Measurements from ENCODE around the gene PABPC1L2B.
"Not testable (repeated sequence)": the region's sequence is repeated elsewhere in the genome, so short reads cannot be mapped to it uniquely, and the experiment has no call there.

The PABPC1L2B gene

GRCh38 chrX:73002733-73003132 is at the start of gene PABPC1L2B:
PABPC1L2B (plus strand) TSS chrX:73002939; CDS start chrX:73003643, 704 bp downstream.
- not testable (repeated sequence) for H3K4me1 ChIP-seq (ENCODE audit: control insufficient read depth, low read depth, low read length); H3K4me3 ChIP-seq (ENCODE audit: low read length); H3K9ac ChIP-seq (ENCODE audit: low read length); H3K9me3 ChIP-seq (ENCODE audit: control insufficient read depth, low read depth, low read length); H3K27ac ChIP-seq (ENCODE audit: low read length); H3K36me3 ChIP-seq (ENCODE audit: control insufficient read depth, low read depth, low read length)
- H3K27me3 ChIP-seq (ENCODE audit: control insufficient read depth, insufficient read depth, low read length) = peaks cover 21% of the 10 kb centered on the region

- H3K4me3 ChIP-seq (ENCODE audit: low read length); H3K27me3 ChIP-seq (ENCODE audit: control insufficient read depth, insufficient read depth, low read length); H3K4me1 ChIP-seq (ENCODE audit: control insufficient read depth, low read depth, low read length); H3K36me3 ChIP-seq (ENCODE audit: control insufficient read depth, low read depth, low read length); H3K9ac ChIP-seq (ENCODE audit: low read length); H3K27ac ChIP-seq (ENCODE audit: low read length); H3K9me3 ChIP-seq (ENCODE audit: control insufficient read depth, low read depth, low read length): not testable (repeated sequence)
These were observed 42.8 kb upstream of the PABPC1L2B start for GRCh38 chrX:72959971-72960370.

- H3K4me1 ChIP-seq (ENCODE audit: control insufficient read depth, low read depth, low read length); H3K9ac ChIP-seq (ENCODE audit: low read length); H3K4me3 ChIP-seq (ENCODE audit: low read length); H3K9me3 ChIP-seq (ENCODE audit: control insufficient read depth, low read depth, low read length); H3K27me3 ChIP-seq (ENCODE audit: control insufficient read depth, insufficient read depth, low read length); H3K36me3 ChIP-seq (ENCODE audit: control insufficient read depth, low read depth, low read length); H3K27ac ChIP-seq (ENCODE audit: low read length): not testable (repeated sequence)
These were observed 30.9 kb upstream of the PABPC1L2B start for GRCh38 chrX:72971859-72972258.

- H3K9me3 ChIP-seq (ENCODE audit: control insufficient read depth, low read depth, low read length); H3K27ac ChIP-seq (ENCODE audit: low read length); H3K9ac ChIP-seq (ENCODE audit: low read length); H3K4me1 ChIP-seq (ENCODE audit: control insufficient read depth, low read depth, low read length); H3K27me3 ChIP-seq (ENCODE audit: control insufficient read depth, insufficient read depth, low read length); H3K36me3 ChIP-seq (ENCODE audit: control insufficient read depth, low read depth, low read length); H3K4me3 ChIP-seq (ENCODE audit: low read length): not testable (repeated sequence)
These were observed 27.9 kb upstream of the PABPC1L2B start for GRCh38 chrX:72974885-72975284.

GRCh38 chrX:72980894-72981469 is 21.8 kb upstream of the PABPC1L2B start:
- H3K4me3 ChIP-seq (ENCODE audit: low read length); H3K9me3 ChIP-seq (ENCODE audit: control insufficient read depth, low read depth, low read length); H3K9ac ChIP-seq (ENCODE audit: low read length); H3K27ac ChIP-seq (ENCODE audit: low read length); H3K36me3 ChIP-seq (ENCODE audit: control insufficient read depth, low read depth, low read length); H3K27me3 ChIP-seq (ENCODE audit: control insufficient read depth, insufficient read depth, low read length); H3K4me1 ChIP-seq (ENCODE audit: control insufficient read depth, low read depth, low read length): not testable (repeated sequence)

- H3K36me3 ChIP-seq (ENCODE audit: control insufficient read depth, low read depth, low read length); H3K4me1 ChIP-seq (ENCODE audit: control insufficient read depth, low read depth, low read length); H3K4me3 ChIP-seq (ENCODE audit: low read length); H3K9me3 ChIP-seq (ENCODE audit: control insufficient read depth, low read depth, low read length); H3K9ac ChIP-seq (ENCODE audit: low read length); H3K27ac ChIP-seq (ENCODE audit: low read length): not testable (repeated sequence)
- peaks cover 21% of the 10 kb centered on the region for H3K27me3 ChIP-seq (ENCODE audit: control insufficient read depth, insufficient read depth, low read length)
These were observed 1.3 kb downstream of the PABPC1L2B start for GRCh38 chrX:73004032-73004431.

GRCh38 chrX:73021361-73022092 is 18.8 kb downstream of the PABPC1L2B start:
- peaks cover 27% of the 10 kb centered on the region for H3K9me3 ChIP-seq (ENCODE audit: control insufficient read depth, low read depth, low read length)
- no peaks in the 10 kb centered on the region for H3K4me1 ChIP-seq (ENCODE audit: control insufficient read depth, low read depth, low read length)
- no peak overlapping the region for H3K9ac ChIP-seq (ENCODE audit: low read length)
- H3K27me3 ChIP-seq (ENCODE audit: control insufficient read depth, insufficient read depth, low read length) = no peaks in the 10 kb centered on the region
- H3K36me3 ChIP-seq (ENCODE audit: control insufficient read depth, low read depth, low read length) = no peaks in the 10 kb centered on the region
- H3K4me3 ChIP-seq (ENCODE audit: low read length) = no peak overlapping the region
- H3K27ac ChIP-seq (ENCODE audit: low read length) = no peak overlapping the region

- H3K27me3 ChIP-seq (ENCODE audit: control insufficient read depth, insufficient read depth, low read length); H3K4me3 ChIP-seq (ENCODE audit: low read length); H3K9ac ChIP-seq (ENCODE audit: low read length); H3K36me3 ChIP-seq (ENCODE audit: control insufficient read depth, low read depth, low read length); H3K4me1 ChIP-seq (ENCODE audit: control insufficient read depth, low read depth, low read length); H3K27ac ChIP-seq (ENCODE audit: low read length): not testable (repeated sequence)
- H3K9me3 ChIP-seq (ENCODE audit: control insufficient read depth, low read depth, low read length) = peaks cover 33% of the 10 kb centered on the region
These were observed 19.3 kb downstream of the PABPC1L2B start for GRCh38 chrX:73022093-73022445.

GRCh38 chrX:73028876-73029275 is 26.1 kb downstream of the PABPC1L2B start:
- H3K9ac ChIP-seq (ENCODE audit: low read length) = no peak overlapping the region
- no peak overlapping the region for H3K4me3 ChIP-seq (ENCODE audit: low read length)
- H3K4me1 ChIP-seq (ENCODE audit: control insufficient read depth, low read depth, low read length) = peaks cover 6% of the 10 kb centered on the region
- H3K36me3 ChIP-seq (ENCODE audit: control insufficient read depth, low read depth, low read length) = no peaks in the 10 kb centered on the region
- H3K27ac ChIP-seq (ENCODE audit: low read length) = no peak overlapping the region
- H3K9me3 ChIP-seq (ENCODE audit: control insufficient read depth, low read depth, low read length) = peaks cover 24% of the 10 kb centered on the region
- H3K27me3 ChIP-seq (ENCODE audit: control insufficient read depth, insufficient read depth, low read length) = no peaks in the 10 kb centered on the region

All from iPS-18a (cell line).